ENCODE data around the gene FANCG. TPM values are rescaled to one million over a fixed set of nuclear protein-coding genes. Genes with fewer than 3 reads are reported as not detected.

The FANCG gene
- total and polyA plus RNA-seq, 2 of the 8 experiments (the other 6 are each of a cell fraction or from before 2014, with no cell fraction given), result 66.6 to 87.1 TPM

- Histone ChIP-seq H3K23me2 (ENCODE audit: low read depth, low read length) (peaks cover 13% of the 10 kb centered on the region; the same call in 1 of the 2 replicates), H2BK20ac (ENCODE audit: low read length) (no peak overlapping the region), H3K36me3 (ENCODE audit: control insufficient read depth in 2 of 4, insufficient read depth in 4 of 4, low read length in 3 of 4) (peaks cover 0 to 5% (median 1%) of the 10 kb centered on the region in 4 experiments; a peak in 3 of 8 replicates), H3K4ac (replicated peaks; ENCODE audit: insufficient read length, low read depth, low read length) (no peak overlapping the region), H2BK5ac (ENCODE audit: low read depth, low read length) (no peak overlapping the region), H3K14ac (ENCODE audit: insufficient read length) (no peak overlapping the region), H2BK12ac (ENCODE audit: low read depth, low read length) (no peak overlapping the region), H3K18ac (ENCODE audit: extremely low read depth, low read length) (no peak overlapping the region), H2AK5ac (ENCODE audit: low read depth, low read length) (peak overlapping the region; percentile 24; the same call in 1 of the 2 replicates), H3K27ac (ENCODE audit: low read depth, low read length) (no peak overlapping the region), H2BK15ac (ENCODE audit: low read length) (no peak overlapping the region), H3K9me3 (ENCODE audit: insufficient read depth in 2 of 2, low read depth in 1 of 2, low read length in 1 of 2) (no peaks in the 10 kb centered on the region), H4K91ac (replicated peaks; ENCODE audit: insufficient read length, low read length) (no peak overlapping the region), H2BK120ac (replicated peaks; ENCODE audit: low read depth, low read length) (no peak overlapping the region), H2AFZ (ENCODE audit: low read length) (no peak overlapping the region), H4K20me1 (replicated peaks in 1 of 2; ENCODE audit: control insufficient read depth in 1 of 2, insufficient read depth in 2 of 2, low read length in 2 of 2) (peaks cover 4 to 5% of the 10 kb centered on the region in 2 experiments), H3K27me3 (replicated peaks in 1 of 4; ENCODE audit: control insufficient read depth in 3 of 4, extremely low read depth in 1 of 4, insufficient read depth in 3 of 4, low read length in 3 of 4) (no peaks in the 10 kb centered on the region), H3K4me1 (replicated peaks in 1 of 4; ENCODE audit: control insufficient read depth in 3 of 4, insufficient read depth in 4 of 4, low read length in 3 of 4) (peaks cover 4 to 21% (median 10%) of the 10 kb centered on the region in 4 experiments; a peak in 6 of 7 replicates), H4K8ac (ENCODE audit: extremely low read depth, insufficient read depth, low read length) (no peak overlapping the region), H3K56ac (replicated peaks; ENCODE audit: insufficient read length, low read depth, low read length) (no peak overlapping the region), H4K5ac (ENCODE audit: insufficient read length, low read depth, low read length) (no peak overlapping the region), H3K4me2 (ENCODE audit: insufficient read depth in 1 of 2, low read depth in 2 of 2, low read length in 2 of 2) (peak overlapping the region; percentile 64 to 93; a peak in 3 of 4 replicates), H3K9ac (replicated peaks in 1 of 4; ENCODE audit: extremely low read depth in 1 of 4, low read depth in 3 of 4, low read length in 3 of 4) (no peak overlapping the region), H3K79me2 (ENCODE audit: control insufficient read depth in 1 of 2, insufficient read depth in 2 of 2, low read length in 2 of 2) (no peaks in the 10 kb centered on the region; a peak in 1 of 4 replicates), H3K4me3 (ENCODE audit: extremely low read depth in 1 of 4, insufficient read depth in 2 of 4, low read depth in 3 of 4, low read length in 4 of 4) (peak overlapping the region in 2 of 4 experiments; percentile 82 to 87; a peak in 2 of 8 replicates), H3K79me1 (ENCODE audit: low read depth, low read length) (no peaks in the 10 kb centered on the region), H3K23ac (ENCODE audit: insufficient read length) (no peak overlapping the region)
- FAIRE-seq, result no peak
- 68% methylated on average over 3 of the region's 3 CpGs; no CpG with 5 or more reads in 1 of the 2 experiments for WGBS, 2 experiments (ENCODE audit: extremely low coverage in 1 of 2, insufficient coverage in 1 of 2, insufficient read length in 1 of 2, insufficient replicate concordance in 2 of 2, low coverage in 1 of 2, low lambda C conversion rate in 2 of 2, missing lambda C conversion rate in 1 of 2)
- POLR2A ChIA-PET (ENCODE audit: partially characterized antibody), result interaction anchor here (0.7 to 10.3 kb wide), 5 partner anchors 10 to 119 kb away, joined by 3 to 151 read pairs (median 5); partner anchors contain the start of genes FANCG, PIGO, STOML2 and VCP
- no peak for DNase-seq (ENCODE audit: low read depth in 1 of 2, low spot score in 2 of 2)
- CTCF ChIA-PET (ENCODE audit: partially characterized antibody), result interaction anchor here (1.5 kb wide), 1 partner anchor 13 kb away, joined by 5 read pairs; no protein-coding TSS in a partner anchor
- TF ChIP-seq ASH2L (IDR thresholded peaks at IDR 0.05; ENCODE audit: low read length) (no peak), TCF12 (IDR thresholded peaks at IDR 0.05; ENCODE audit: low read depth, low read length) (no peak), EP300 (IDR thresholded peaks at IDR 0.05; ENCODE audit: borderline replicate concordance in 1 of 2, low read depth in 2 of 2, low read length in 2 of 2) (no peak), KDM5A (IDR thresholded peaks at IDR 0.05; ENCODE audit: low read length) (no peak), POLR2AphosphoS5 (IDR thresholded peaks at IDR 0.05; ENCODE audit: low read depth, low read length) (no peak), FOSL1 (IDR thresholded peaks at IDR 0.05; ENCODE audit: insufficient read depth, low read depth, low read length) (no peak), KDM4A (IDR thresholded peaks at IDR 0.05; ENCODE audit: low read depth, low read length, severe bottlenecking) (no peak), RAD21 (IDR thresholded peaks at IDR 0.05 in 1 of 2, conservative IDR thresholded peaks at IDR 0.05 in 1 of 2; ENCODE audit: low read depth in 2 of 2, low read length in 2 of 2) (no peak), TEAD4 (IDR thresholded peaks at IDR 0.05; ENCODE audit: low read depth, low read length) (no peak), TAF7 (optimal IDR thresholded peaks at IDR 0.05; ENCODE audit: borderline replicate concordance, low read depth, low read length) (no peak), CBX5 (IDR thresholded peaks at IDR 0.05; ENCODE audit: low read depth, low read length) (no peak), SIX5 (IDR thresholded peaks at IDR 0.05; ENCODE audit: low read depth, low read length) (no peak)
- TF ChIP-seq, protein P1, sequence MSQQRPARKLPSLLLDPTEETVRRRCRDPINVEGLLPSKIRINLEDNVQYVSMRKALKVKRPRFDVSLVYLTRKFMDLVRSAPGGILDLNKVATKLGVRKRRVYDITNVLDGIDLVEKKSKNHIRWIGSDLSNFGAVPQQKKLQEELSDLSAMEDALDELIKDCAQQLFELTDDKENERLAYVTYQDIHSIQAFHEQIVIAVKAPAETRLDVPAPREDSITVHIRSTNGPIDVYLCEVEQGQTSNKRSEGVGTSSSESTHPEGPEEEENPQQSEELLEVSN (IDR thresholded peaks at IDR 0.05), result no peak
Observed at GRCh38 chr9:35110327-35110761, 30.6 kb upstream of the FANCG start.

Measured in H1 (cell line).